GM18873 (cell line): Measurements from ENCODE around the gene TUB.

Experiments used
- ATAC-seq: cut with Tn5 transposase; IDR thresholded peaks from one replicate; pipeline ENCODE4 v1.9.1; 2021; ENCODE audit warnings: mild to moderate bottlenecking, moderate library complexity, moderate number of reproducible peaks; ENCODE audit not compliant: unreplicated experiment, low FRiP score

The TUB gene

GRCh38 chr11:8103909-8104308 lies 22.9 kb downstream of the TUB start:
- no peak for ATAC-seq

GRCh38 chr11:8105133-8105532 lies 24.1 kb downstream of the TUB start:
- no peak for ATAC-seq

GRCh38 chr11:8105666-8106065 lies 24.7 kb downstream of the TUB start:
- no peak for ATAC-seq

GRCh38 chr11:8106679-8107078 lies 25.7 kb downstream of the TUB start:
- no peak for ATAC-seq

GRCh38 chr11:8107642-8108041 lies 26.6 kb downstream of the TUB start:
- ATAC-seq, result no peak

GRCh38 chr11:8108421-8108820 lies 27.4 kb downstream of the TUB start:
- ATAC-seq, result no peak

- no peak for ATAC-seq
Measured at GRCh38 chr11:8109675-8110074, 28.7 kb downstream of the TUB start.

- ATAC-seq, result no peak
Measured at GRCh38 chr11:8110396-8110795, 29.4 kb downstream of the TUB start.

- ATAC-seq, result no peak
Measured at GRCh38 chr11:8111636-8112035, 30.6 kb downstream of the TUB start.

- ATAC-seq, result no peak
Measured at GRCh38 chr11:8122173-8122764, 41.3 kb downstream of the TUB start.

GRCh38 chr11:8126649-8127289 lies 45.8 kb downstream of the TUB start:
- no peak for ATAC-seq

- ATAC-seq, result no peak
Measured at GRCh38 chr11:8127447-8127846, 46.4 kb downstream of the TUB start.

GRCh38 chr11:8138526-8138925 lies 57.5 kb downstream of the TUB start:
- ATAC-seq, result no peak

GRCh38 chr11:8149726-8150125 lies 68.7 kb downstream of the TUB start:
- ATAC-seq, result no peak
